ENCODE results near the gene TUBB3.
A peak's percentile ranks its signal among the peaks of the same experiment; 100 is the strongest.
"Not testable (repeated sequence)": the region's sequence is repeated elsewhere in the genome, so short reads cannot be mapped to it uniquely, and the experiment has no call there.

TUBB3 gene

DNA sequence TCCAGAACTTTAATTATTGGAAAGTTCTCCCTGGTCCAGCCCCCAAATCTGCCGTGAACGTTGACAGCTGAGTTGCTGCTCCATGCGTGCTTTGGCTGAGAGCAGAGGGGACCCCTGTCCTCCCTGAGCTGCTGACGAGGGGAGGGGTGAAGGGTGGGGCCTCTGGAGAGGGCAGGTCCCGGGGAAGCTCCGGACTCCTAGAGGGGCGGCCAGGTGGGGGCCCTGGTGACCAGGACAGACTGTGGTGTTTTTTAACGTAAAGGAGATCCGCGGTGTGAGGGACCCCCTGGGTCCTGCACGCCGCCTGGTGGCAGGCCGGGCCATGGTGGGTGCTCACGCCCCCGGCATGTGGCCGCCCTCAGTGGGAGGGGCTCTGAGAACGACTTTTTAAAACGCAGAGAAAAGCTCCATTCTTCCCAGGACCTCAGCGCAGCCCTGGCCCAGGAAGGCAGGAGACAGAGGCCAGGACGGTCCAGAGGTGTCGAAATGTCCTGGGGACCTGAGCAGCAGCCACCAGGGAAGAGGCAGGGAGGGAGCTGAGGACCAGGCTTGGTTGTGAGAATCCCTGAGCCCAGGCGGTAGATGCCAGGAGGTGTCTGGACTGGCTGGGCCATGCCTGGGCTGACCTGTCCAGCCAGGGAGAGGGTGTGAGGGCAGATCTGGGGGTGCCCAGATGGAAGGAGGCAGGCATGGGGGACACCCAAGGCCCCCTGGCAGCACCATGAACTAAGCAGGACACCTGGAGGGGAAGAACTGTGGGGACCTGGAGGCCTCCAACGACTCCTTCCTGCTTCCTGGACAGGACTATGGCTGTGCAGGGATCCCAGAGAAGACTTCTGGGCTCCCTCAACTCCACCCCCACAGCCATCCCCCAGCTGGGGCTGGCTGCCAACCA is 4.4 kb upstream of the TUBB3 start, which contains the start of gene MC1R:
Gene MC1R (plus strand): TSS at position 410 of the 895 bp plus-strand sequence. CDS start 397 bp downstream, at position 807.
- no peak for DNase-seq (ENCODE audit: low spot score)

DNA sequence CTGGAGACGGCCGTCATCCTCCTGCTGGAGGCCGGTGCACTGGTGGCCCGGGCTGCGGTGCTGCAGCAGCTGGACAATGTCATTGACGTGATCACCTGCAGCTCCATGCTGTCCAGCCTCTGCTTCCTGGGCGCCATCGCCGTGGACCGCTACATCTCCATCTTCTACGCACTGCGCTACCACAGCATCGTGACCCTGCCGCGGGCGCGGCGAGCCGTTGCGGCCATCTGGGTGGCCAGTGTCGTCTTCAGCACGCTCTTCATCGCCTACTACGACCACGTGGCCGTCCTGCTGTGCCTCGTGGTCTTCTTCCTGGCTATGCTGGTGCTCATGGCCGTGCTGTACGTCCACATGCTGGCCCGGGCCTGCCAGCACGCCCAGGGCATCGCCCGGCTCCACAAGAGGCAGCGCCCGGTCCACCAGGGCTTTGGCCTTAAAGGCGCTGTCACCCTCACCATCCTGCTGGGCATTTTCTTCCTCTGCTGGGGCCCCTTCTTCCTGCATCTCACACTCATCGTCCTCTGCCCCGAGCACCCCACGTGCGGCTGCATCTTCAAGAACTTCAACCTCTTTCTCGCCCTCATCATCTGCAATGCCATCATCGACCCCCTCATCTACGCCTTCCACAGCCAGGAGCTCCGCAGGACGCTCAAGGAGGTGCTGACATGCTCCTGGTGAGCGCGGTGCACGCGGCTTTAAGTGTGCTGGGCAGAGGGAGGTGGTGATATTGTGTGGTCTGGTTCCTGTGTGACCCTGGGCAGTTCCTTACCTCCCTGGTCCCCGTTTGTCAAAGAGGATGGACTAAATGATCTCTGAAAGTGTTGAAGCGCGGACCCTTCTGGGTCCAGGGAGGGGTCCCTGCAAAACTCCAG is 3.4 kb upstream of the TUBB3 start:
- no peak for DNase-seq (ENCODE audit: low spot score)

DNA sequence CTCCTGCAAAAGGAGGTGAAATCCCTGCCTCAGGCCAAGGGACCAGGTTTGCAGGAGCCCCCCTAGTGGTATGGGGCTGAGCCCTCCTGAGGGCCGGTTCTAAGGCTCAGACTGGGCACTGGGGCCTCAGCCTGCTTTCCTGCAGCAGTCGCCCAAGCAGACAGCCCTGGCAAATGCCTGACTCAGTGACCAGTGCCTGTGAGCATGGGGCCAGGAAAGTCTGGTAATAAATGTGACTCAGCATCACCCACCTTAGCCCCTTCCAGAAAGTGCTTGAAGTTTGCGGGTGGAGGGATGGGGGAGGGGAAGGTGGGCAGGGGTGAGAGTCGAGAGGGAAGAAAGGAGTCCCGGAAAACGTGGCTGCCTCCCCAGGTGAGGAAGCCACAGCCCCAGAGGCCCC is 2.4 kb upstream of the TUBB3 start:
- DNase-seq (ENCODE audit: low spot score): no peak

DNA sequence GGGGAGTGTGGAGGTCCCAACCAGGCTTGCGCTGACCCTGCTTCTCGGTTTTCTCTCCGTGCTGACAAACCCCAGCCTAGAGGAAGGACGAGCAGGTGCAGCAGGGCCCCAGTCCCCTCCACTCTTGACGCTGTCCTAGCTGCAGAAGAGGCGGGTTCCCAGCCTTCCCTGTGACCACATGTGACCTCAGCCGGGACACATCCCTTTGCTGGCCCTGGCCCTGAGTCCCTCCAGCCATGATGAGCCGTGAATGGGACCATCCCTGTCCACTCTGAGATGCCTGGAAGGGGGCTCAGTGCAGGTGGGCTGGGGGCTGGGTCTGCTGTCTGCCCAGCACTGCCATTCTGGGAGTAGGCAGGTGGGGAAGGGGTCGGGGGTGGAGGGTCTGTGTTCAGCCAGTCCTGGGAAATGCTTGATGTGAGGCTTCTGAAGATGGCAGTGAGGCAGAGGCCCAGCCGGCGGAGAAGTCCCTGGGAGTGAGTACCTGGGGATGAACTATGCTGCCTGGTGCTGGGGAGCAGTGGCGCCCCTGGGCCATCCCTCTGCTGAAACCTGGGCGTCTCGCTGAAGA is 1.9 kb upstream of the TUBB3 start:
- DNase-seq (ENCODE audit: low spot score): no peak

DNA sequence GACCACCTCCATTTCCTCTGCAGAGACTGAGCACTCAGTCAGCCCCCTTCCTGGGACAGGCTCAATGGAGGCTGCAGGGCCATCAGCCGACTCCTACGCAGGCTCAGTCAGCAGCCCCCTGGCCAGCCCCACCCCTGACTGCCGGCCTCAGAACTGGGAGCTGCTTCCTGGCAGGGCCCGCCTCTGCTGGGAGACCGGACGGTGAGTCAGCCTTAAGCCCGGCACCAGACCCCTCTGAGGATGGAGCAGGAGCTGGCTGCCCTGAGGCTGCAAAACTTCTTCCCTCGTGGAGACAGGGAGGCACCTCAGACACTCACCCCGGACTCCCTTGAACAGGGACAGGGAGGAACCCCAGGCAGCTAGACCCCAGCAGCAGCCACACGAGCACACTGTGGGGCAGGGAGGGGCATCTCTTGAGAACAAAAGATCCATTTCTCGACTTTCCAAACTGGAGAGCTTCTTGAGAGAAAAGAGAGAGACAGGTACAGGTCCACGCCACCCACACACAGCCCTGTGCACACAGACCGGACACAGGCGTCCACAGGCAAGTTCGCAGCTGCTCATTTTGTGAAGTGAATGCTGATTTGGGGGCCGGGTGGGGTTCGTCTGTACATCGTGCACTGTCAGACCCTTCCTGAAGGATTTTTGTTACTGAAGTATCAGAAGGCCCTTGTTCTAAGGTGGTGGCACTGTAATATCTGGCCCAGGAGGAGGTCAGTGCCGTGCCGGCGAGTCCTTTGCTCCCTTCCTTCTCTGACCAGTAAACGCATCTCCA is 1.3 kb upstream of the TUBB3 start:
- peak; percentile 45 for DNase-seq (ENCODE audit: low spot score)

DNA sequence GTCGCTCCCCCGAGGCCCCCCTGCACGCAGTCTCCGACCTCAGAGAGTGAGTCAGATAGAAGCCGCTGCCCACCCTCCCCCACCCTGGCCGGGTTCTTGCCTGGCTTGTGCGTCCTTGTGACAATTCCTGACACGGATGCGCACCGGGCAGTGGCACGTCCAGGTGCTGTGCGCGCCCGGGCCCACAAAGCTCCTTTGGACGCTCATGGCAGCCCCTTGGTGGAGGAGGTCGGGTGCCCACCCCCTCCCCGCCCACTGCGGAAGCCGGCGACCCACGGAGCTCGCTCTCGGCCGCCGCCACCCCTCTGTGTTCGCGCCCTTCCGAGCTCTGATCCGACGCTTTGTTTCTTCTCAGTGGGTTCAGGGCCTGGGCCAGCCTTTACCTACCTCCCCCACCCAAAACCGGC is 662 bp upstream of the TUBB3 start:
- DNase-seq (ENCODE audit: low spot score): peak; percentile 33

DNA sequence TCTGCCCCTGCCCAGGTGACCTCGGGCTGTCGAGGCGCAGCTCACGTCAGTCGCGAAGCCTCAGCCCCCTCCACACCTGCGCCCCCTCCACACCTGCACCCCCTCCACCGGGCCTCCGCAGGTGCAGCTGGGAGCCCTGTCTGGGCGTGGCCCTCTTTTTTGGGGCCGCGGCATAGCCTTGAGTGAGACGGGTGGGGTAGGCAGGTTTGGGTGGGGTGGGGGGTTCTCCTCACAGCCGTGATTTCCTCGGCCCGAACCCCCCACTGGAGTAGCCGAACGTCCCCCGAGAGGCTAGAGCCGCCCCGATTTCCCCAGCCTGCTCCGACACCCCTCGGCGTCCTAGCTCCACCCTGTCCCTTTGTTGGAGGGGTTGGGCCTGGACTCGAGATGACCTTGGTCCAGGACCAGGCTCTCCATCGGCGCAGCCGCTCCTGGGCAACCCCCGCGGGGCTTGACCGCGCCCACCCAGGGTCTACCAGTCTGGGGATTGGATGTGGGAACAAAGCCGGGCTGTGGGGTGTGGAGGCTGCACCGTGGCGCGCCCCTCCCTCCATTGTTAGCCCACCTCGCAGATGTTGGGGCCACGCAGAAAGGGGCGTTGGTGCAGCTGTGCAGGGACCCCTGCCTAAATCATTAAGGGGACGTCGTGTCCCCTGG is 626 bp downstream of the TUBB3 start:
- DNase-seq (ENCODE audit: low spot score): no peak

DNA sequence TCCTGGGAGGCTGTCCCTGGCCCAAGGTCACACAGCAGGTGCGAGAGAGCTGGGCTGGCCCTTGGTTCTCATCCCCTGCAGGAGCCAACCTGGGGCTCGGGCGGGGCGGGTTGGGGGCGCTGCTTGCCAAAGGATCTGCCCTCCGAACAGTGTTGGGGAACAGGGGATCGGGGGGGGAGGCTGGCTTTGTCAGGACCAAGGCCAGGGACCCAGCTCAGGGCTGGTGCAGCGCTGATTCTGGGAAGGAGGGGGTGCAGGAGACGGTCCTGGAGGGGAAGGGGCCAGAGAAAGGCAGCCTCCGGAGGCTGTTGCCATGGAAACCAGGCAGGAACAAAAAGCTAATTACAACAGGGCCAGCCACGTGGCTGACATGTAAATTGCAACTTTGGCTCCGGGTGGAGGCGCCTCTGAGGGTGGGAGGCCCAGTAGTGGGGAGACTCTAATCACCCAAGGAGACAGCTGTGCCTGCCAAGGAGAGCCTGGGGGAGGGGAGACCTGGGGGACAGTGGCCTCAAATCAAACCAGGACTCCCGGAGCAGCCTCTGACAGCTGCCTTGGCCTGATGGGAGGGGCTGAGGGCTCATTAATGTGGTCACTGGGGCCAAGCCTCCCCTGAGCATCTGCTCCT is 1.3 kb downstream of the TUBB3 start:
- peak; percentile 85 for DNase-seq (ENCODE audit: low spot score)

DNA sequence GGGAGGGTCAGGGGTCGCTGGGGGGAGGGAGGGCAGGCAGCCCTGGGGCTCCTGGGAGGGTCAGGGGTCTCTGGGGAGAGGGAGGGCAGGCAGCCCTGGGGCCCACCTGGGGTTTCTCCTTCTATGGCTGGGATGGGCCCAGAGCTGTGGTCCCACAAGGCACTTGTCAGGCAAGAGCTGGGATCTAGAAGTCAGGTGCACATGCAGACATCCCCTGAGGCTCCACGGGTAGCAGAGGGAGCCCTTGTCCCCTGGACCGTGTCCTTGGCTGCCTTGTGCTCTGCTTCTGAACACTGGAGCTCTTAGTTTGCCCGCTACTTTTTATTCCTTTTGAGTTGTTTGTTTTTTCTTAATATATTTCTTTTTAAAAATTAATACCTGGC is 1.8 kb downstream of the TUBB3 start:
- no peak for DNase-seq (ENCODE audit: low spot score)

DNA sequence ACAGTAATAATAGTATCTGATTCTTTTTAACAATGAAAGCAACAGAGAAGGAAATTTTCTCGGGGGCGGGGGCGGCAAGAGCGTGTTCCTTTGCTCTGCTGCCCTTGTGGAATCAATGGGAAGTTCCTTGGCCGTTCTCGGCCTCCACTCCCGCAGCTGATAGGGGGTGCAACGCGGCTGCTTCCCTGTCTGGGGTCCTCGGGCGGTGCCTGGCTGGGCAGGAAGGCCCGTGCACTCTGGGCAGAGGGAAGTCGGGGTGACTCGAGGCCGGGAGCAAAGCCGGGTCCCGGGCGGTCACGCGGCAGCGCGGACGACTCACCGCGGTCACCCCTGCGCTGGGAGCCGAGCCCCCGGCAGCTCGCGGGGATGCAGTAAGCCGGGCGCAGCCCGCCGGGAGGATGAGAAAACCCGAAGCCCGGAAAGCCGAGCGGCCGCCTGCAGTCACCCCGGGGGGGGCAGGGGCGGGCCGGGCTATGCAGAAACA is 2.5 kb downstream of the TUBB3 start:
- DNase-seq (ENCODE audit: low spot score): no peak

DNA sequence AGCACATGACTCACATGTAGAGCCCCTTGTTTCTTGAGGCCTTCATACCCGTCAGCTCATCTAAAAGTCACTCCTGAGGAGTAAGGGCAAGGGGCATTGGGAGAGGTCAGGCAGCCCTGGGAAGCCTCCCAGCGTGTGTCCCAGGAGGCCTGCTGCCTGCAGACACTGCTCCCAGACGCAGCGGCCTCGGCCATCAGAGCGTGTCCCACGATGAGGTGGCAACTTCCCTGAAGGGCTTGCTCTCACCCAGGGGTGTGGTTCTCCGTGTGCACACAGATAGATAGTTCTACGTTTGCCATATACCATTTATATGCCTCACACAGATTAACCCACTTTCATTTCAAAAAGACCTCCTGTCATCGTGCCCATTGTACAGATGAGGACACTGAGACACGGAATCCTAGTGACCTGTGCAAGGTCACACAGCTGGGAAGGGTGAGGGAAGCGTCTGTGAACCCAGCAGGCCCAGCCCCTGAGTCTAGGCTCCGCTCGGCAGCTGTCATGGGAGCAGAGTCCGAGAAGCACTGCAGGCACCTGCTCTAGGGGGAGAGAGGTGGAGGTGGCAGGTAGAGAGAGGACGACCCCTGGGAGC is 8.3 kb downstream of the TUBB3 start:
- no peak for DNase-seq (ENCODE audit: low spot score)

DNA sequence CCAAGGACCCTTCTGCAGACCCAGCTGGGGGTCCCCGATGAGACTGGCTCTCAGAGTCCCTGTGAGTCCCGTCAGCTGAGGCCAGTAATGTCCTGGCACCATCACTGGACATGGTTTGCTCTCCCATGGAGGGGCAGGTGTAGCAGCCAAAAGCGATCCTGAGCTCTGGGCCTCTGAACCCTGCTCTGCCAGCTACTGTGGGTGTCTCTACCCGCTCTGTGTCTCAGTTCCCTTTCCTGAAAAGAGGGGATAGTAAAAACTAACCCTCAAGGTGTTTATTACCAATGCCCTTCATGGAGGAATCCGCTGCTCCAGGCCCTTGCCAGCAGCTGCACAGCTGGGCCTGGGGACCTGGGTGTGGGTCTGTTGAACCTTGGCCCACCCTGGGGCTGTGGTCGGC is 8.8 kb downstream of the TUBB3 start:
- no peak for DNase-seq (ENCODE audit: low spot score)

DNA sequence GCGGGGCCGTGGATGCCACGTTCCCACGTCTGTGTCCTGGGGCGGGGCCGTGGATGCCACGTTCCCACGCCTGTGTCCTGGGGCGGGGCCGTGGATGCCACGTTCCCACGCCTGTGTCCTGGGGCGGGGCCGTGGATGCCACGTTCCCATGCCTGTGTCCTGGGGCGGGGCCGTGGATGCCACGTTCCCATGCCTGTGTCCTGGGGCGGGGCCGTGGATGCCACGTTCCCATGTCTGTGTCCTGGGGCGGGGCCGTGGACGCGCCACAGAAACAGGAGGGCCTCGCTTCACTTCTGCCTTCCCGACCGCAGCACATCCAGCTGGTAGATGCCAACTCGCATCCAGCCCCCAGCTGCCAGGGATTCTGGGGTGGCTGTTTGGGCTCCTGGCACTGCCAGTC is 10.9 kb downstream of the TUBB3 start:
- DNase-seq (ENCODE audit: low spot score): not testable (repeated sequence)

DNA sequence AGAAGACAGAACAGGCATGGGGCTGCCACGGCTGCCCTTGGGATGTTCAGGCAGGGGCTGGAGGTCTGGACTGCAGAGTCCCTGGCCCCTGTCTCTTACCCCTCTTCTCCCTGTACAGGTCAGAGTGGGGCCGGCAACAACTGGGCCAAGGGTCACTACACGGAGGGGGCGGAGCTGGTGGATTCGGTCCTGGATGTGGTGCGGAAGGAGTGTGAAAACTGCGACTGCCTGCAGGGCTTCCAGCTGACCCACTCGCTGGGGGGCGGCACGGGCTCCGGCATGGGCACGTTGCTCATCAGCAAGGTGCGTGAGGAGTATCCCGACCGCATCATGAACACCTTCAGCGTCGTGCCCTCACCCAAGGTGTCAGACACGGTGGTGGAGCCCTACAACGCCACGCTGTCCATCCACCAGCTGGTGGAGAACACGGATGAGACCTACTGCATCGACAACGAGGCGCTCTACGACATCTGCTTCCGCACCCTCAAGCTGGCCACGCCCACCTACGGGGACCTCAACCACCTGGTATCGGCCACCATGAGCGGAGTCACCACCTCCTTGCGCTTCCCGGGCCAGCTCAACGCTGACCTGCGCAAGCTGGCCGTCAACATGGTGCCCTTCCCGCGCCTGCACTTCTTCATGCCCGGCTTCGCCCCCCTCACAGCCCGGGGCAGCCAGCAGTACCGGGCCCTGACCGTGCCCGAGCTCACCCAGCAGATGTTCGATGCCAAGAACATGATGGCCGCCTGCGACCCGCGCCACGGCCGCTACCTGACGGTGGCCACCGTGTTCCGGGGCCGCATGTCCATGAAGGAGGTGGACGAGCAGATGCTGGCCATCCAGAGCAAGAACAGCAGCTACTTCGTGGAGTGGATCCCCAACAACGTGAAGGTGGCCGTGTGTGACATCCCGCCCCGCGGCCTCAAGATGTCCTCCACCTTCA is 11.7 kb downstream of the TUBB3 start:
- DNase-seq (ENCODE audit: low spot score): no peak

DNA sequence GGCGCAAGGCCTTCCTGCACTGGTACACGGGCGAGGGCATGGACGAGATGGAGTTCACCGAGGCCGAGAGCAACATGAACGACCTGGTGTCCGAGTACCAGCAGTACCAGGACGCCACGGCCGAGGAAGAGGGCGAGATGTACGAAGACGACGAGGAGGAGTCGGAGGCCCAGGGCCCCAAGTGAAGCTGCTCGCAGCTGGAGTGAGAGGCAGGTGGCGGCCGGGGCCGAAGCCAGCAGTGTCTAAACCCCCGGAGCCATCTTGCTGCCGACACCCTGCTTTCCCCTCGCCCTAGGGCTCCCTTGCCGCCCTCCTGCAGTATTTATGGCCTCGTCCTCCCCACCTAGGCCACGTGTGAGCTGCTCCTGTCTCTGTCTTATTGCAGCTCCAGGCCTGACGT is 12.5 kb downstream of the TUBB3 start:
- DNase-seq (ENCODE audit: low spot score): not testable (repeated sequence)

DNA sequence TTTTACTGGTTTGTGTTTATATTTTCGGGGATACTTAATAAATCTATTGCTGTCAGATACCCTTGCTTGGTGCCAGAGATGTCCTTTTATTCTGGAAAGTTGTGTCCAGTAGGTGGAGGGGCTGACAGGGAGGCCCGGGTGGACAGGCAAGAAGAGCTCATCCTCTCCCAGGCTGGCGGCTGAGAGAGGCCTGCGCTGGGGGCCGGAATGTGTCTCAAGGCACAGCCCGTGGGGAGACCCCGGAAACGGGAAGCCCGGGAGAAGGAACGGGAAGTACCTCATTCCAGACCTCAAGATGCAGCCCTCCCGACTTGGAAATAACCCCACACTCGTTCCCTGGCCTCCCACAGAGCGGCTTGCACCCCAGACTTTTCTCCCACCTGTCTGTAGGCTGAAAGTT is 12.9 kb downstream of the TUBB3 start:
- DNase-seq (ENCODE audit: low spot score): no peak

DNA sequence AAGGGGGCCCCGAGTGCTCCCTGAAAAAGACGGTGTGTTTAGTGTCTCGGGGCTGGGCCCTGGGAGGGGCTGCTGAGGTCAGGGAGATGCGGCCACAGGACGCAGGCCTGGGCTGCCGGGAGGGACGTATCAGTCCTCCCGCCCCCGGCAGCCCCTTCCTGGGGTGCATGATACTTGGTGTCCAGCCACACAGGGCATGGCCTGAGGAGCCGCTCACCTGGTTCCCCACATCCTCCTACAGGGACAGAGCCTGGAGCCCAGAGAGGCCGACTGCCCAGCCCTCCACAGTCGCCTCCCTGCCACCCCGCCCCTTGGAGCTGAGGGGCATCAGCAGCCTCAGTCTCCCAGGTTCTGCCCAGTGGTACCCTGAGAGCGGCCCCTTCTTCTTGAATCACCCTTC is 13.4 kb downstream of the TUBB3 start:
- no peak for DNase-seq (ENCODE audit: low spot score)

DNA sequence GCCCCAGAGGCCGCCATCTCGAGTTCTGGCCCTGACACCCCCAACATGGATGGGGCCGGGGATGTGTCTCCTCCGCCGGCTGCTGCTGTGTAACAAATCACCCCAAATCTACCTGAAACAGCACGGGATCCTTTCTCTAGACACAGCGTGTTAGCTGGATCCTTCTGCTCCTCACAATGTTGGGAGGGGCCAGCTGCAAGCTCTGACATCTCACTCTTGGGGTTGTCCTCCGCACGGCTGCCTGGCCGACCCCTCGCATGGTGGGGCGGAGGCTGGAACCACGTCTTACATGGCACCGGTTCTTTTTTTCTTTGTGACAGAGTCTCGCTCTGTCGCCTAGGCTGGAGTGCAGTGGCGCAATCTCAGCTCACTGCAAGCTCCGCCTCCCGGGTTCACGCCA is 13.8 kb downstream of the TUBB3 start:
- DNase-seq (ENCODE audit: low spot score): no peak

Measured in iPS-NIHi11 (cell line).